Ovary (tissue), 3 donors: ENCODE measurements around the gene JMJD6.

Experiments
- CTCF ChIP-seq, 3 donors: fragments of 450-650 bp in 2 of 3; fragments of 200-600 bp in 1 of 3; IDR thresholded peaks; one replicate each; pipeline versions ENCODE4 v1.5.1 to v1.8.0; 2016 to 2022; ENCODE audit warnings: antibody characterized with exemption in 3 of 3, mild to moderate bottlenecking in 1 of 3
- EP300 ChIP-seq: sonication (generic); formaldehyde crosslinking; IDR thresholded peaks from one replicate; pipeline ENCODE4 v1.6.1; 2017; ENCODE audit warnings: antibody characterized with exemption
- POLR2A ChIP-seq: fragments of 450-650 bp; IDR thresholded peaks from one replicate; pipeline ENCODE4 v1.6.1; 2017; ENCODE audit warnings: antibody characterized with exemption, mild to moderate bottlenecking, moderate library complexity
- donor health status: DM: no; HTN: no; CAD: no.

- TF ChIP-seq CTCF (IDR thresholded peaks at IDR 0.05), result no peak
- TF ChIP-seq EP300, result no peak
- TF ChIP-seq POLR2A, result no peak
These were observed 701 bp downstream of the JMJD6 start for GRCh38 chr17:76725580-76726230.
